BE2C (cell line): ENCODE measurements around the gene PRICKLE2.

Experiments used
- DNase-seq: peaks from one replicate; pipeline ENCODE4 v3.0.0-alpha.2; 2020
- H3K27me3 ChIP-seq: fragments of 250-450 bp; sonication (Bioruptor Pico); 2 replicates; pipeline ENCODE4 v1.5.1; 2020; ENCODE audit warnings: mild to moderate bottlenecking
- H3K36me3 ChIP-seq: fragments of 250-450 bp; sonication (Bioruptor Pico); 2 replicates; pipeline ENCODE4 v1.5.1; 2020; ENCODE audit warnings: mild to moderate bottlenecking
- H3K4me1 ChIP-seq: fragments of 250-450 bp; sonication (Bioruptor Pico); 2 replicates; pipeline ENCODE4 v1.5.1; 2020
- H3K4me3 ChIP-seq: 2 replicates; pipeline ENCODE4 v1.5.1; 2011; ENCODE audit warnings: low read depth, low read length
- H3K9me3 ChIP-seq: fragments of 250-450 bp; sonication (Bioruptor Pico); 2 replicates; pipeline ENCODE4 v1.5.1; 2020
- TF ChIP-seq, protein P1 (sequence below): IDR thresholded peaks from 2 replicates; pipeline ENCODE4 v1.5.1; 2012; ENCODE audit warnings: mild to moderate bottlenecking, low read depth, low read length

The PRICKLE2 gene

DNA sequence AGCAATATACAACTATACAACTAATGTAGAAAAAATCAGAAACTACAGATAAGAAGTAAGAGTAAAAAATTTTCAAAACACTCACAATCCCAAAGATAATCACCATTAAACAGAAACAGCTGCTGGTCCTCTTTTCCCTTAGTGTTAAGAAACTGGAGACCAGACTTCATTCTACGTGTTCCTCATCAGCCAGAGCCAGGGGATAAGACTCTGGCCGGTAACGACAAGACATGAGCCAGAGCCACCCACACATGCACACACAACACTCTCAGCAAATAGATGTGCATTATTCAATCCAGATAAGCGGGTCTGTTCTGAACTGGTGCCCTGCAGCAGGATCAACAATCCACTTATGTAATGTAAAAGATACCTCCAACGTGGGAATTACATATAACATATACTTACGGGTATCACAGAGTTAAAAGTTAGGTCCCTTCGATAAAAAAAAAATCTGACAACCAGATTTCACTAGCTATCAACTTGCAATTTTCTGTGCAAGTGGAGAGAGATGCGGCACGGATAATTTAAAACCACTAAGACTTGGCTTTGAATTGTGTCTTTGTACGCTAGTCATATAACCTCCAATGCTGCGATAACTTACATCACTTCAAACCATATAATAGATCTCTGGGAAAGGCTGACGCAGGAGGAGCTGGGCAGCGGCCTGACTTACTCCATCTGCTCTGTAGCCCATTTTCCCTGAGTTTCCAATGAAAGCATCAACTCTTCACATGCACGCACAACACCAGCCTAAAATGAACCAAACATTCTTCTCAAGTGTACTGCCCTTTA is 17.8 kb downstream of the PRICKLE2 start:
- no peaks in the 10 kb centered on the region for H3K27me3 ChIP-seq
- peaks cover 19% of the 10 kb centered on the region for H3K4me1 ChIP-seq
- no peaks in the 10 kb centered on the region for H3K36me3 ChIP-seq
- TF ChIP-seq, protein P1, sequence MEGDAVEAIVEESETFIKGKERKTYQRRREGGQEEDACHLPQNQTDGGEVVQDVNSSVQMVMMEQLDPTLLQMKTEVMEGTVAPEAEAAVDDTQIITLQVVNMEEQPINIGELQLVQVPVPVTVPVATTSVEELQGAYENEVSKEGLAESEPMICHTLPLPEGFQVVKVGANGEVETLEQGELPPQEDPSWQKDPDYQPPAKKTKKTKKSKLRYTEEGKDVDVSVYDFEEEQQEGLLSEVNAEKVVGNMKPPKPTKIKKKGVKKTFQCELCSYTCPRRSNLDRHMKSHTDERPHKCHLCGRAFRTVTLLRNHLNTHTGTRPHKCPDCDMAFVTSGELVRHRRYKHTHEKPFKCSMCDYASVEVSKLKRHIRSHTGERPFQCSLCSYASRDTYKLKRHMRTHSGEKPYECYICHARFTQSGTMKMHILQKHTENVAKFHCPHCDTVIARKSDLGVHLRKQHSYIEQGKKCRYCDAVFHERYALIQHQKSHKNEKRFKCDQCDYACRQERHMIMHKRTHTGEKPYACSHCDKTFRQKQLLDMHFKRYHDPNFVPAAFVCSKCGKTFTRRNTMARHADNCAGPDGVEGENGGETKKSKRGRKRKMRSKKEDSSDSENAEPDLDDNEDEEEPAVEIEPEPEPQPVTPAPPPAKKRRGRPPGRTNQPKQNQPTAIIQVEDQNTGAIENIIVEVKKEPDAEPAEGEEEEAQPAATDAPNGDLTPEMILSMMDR: no peak
- peak overlapping the region; percentile 23 for H3K4me3 ChIP-seq
- peak; percentile 89 for DNase-seq
- no peaks in the 10 kb centered on the region; the same call in 1 of the 2 replicates for H3K9me3 ChIP-seq

DNA sequence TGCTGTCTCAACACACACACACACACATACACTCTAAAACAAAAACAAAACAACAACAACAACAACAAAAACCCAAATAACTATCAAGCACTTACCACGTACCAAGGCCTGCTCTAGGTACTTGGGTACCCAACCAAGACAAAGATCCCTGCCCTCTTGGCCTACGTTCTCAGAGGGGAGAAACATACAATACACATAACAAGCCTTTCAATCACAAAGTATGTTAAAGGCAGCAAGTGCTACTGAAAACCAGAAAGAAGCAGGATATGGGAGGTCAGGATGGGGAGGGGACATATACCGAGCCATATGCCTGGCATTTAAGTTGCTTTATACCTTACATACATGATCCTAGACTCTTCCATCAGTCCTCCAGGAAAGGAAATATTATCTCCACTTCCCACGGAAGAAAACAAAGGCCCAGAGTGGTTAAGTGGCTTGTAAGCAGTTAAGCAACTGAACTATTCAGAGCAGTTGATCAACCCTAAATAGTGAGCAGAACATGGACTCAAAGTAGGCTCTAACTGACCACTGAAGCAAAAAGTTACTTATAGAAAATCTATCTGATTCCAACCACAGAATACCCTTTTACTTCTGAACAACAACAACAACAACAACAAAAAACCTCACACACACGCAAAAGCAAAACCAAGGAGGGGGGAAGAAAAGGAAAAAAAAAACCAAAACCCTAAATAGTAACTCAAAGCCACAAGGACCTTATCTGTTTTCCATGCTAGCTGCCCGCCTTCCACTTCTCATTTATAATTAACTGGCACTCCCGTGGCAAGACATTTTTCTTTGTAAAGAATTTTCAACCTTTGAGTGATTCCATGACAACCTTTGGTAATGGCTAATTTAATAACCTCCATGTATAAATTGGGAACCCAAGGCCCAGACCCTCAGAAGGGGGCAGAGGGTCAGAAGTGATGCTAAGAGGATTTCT is 21.0 kb downstream of the PRICKLE2 start:
- TF ChIP-seq, protein P1: no peak
- H3K27me3 ChIP-seq: no peaks in the 10 kb centered on the region
- peaks cover 7% of the 10 kb centered on the region; the same call in 1 of the 2 replicates for H3K4me1 ChIP-seq
- H3K4me3 ChIP-seq: no peak overlapping the region
- H3K36me3 ChIP-seq: no peaks in the 10 kb centered on the region
- no peaks in the 10 kb centered on the region for H3K9me3 ChIP-seq
- no peak for DNase-seq

DNA sequence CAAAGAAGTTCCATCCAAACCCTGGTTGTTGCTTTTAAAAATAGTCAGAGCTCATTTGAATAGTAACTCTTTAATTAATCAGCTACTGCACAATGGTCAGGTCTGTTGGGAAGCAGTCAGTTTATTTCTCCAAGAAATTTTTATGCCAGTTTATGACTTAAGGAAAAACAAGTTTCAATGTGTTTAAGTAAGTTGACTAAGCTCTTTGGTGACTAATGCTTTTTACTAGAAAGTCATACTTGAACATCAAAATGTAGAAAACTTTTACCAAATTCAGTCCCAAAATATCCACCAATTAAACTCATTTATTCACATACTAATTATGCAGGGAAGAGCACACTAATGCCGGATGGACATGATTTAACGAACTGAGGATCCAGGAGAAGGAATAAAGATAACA is 22.1 kb downstream of the PRICKLE2 start:
- no peaks in the 10 kb centered on the region for H3K27me3 ChIP-seq
- TF ChIP-seq, protein P1: no peak
- H3K4me1 ChIP-seq: peaks cover 5% of the 10 kb centered on the region; the same call in 1 of the 2 replicates
- no peak for DNase-seq
- H3K36me3 ChIP-seq: no peaks in the 10 kb centered on the region
- H3K4me3 ChIP-seq: no peak overlapping the region
- H3K9me3 ChIP-seq: no peaks in the 10 kb centered on the region

DNA sequence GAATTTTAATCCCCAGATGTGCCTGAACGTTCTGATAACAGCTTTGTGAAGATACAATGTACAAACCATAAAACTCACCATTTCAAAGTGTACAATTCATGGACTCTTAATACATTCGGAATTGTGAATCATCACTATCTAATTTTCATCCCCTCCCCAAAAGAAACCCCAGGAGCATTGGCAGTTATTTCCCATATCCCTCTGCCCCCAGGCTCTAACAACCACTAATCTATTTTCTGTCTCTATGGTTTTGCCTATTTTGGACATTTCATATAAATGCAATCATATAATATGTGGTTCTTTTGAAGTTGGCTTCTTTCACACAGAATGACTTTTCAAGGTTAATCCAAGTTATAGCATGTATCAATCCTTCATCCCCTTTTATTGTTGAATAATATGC is 25.3 kb downstream of the PRICKLE2 start:
- H3K4me3 ChIP-seq: no peak overlapping the region
- H3K27me3 ChIP-seq: no peaks in the 10 kb centered on the region
- DNase-seq: no peak
- H3K36me3 ChIP-seq: no peaks in the 10 kb centered on the region
- H3K9me3 ChIP-seq: no peaks in the 10 kb centered on the region
- TF ChIP-seq, protein P1: no peak
- H3K4me1 ChIP-seq: no peaks in the 10 kb centered on the region

DNA sequence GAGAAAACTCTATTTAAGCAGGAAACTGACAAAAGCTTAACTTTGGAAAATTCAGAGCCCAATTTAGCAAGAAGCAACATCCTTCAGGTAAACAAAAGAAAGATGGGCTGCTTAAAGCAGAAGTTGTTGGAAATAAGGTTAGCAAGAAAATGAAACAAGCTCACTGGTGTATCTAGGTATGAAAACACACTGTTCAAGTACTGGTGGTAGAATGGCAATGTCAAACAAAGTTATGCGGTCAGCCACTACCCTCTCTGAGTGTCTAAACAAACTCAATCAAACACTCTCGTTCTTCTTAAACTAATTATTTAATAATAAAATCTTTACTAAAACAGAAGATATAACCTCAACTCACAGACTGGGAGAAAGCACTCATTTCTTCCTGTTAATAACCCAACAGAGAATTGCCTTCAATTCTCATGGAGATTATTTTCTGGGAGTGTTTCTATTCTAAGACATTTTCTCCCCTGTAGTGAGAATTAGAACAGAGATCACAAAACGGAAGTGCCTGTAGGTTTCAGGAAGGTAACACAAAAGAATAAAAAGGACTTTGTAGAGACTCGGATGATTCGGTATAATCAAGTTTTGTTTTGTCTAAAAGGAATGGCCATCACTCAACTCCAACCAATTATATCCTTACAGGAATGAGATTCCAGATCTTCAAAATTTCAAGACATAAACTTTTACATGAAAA is 28.9 kb downstream of the PRICKLE2 start:
- DNase-seq: no peak
- Histone ChIP-seq H3K36me3 (no peaks in the 10 kb centered on the region), H3K9me3 (no peaks in the 10 kb centered on the region), H3K4me1 (no peaks in the 10 kb centered on the region), H3K27me3 (no peaks in the 10 kb centered on the region), H3K4me3 (no peak overlapping the region)
- TF ChIP-seq, protein P1: no peak
